ENCODE measurements around the gene STAM2.

DNA sequence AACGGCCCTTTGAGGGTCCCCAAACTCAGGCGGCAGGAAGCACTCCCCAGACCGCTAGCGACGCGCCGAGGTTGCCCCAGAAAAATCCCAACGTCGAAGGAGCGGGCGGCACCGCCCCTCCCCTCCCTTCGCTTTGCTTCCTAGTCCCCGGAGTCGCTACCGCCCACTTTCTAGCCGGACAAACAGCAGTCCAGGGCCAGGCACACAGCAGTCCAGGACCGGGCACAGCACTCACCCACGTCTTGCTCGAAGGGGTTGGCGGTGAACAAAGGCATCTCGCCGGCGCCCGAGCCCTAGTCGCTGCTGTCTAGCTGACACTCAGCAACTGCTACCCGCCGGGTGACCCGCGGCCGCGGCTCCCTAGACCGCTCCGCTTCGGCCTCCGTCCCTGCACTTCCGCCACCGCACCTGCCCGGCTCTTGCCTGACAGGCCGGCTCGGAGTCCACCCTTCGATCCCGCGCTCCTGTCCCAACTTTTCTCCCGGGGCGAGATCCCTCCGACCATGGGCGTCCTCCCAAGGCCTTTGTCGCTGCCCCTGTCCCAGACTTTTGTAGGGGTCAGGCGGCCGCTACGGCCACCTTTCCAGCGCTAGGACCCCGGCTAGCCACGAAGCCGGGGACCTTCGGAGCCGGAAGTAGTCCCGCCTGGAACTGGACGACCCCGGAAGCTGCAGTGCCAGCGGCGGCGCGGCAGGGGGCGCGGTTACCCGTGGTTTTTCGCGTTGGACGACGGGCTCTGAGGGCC is at the start of gene STAM2:
- TF ChIP-seq ZNF274 (IDR thresholded peaks at IDR 0.05; ENCODE audit: low read depth, low read length) (no peak), YY1 (IDR thresholded peaks at IDR 0.05; ENCODE audit: insufficient read depth, insufficient read length) (no peak)

All from NT2/D1 (cell line).